H9 (cell line): ENCODE results near the gene CDR2. TPM values are rescaled to one million over a fixed set of nuclear protein-coding genes. Genes with fewer than 3 reads are reported as not detected.

ENCODE experiments used
- DNase-seq: peaks from one replicate; pipeline ENCODE4 v3.0.0-alpha.2; 2017
- H2AFZ ChIP-seq: one replicate; pipeline ENCODE4 v1.6.1; 2013; ENCODE audit warnings: mild to moderate bottlenecking, low read length, control low read depth, moderate library complexity
- H2AK5ac ChIP-seq: 2 replicates; pipeline ENCODE4 v1.6.1; 2013; ENCODE audit warnings: low read length, control low read depth, mixed read lengths; ENCODE audit not compliant: insufficient read length
- H2BK120ac ChIP-seq: one replicate; pipeline ENCODE4 v1.6.1; 2013; ENCODE audit warnings: low read depth, mild to moderate bottlenecking, low read length, control low read depth, inconsistent platforms; ENCODE audit not compliant: poor library complexity, severe bottlenecking
- H2BK12ac ChIP-seq: 2 replicates; pipeline ENCODE4 v1.6.1; 2013; ENCODE audit warnings: low read length, control low read depth, mixed read lengths, low read depth; ENCODE audit not compliant: insufficient read length
- H2BK15ac ChIP-seq: 2 replicates; pipeline ENCODE4 v1.6.1; 2013; ENCODE audit warnings: low read depth, low read length, control low read depth
- H2BK20ac ChIP-seq: one replicate; pipeline ENCODE4 v1.6.1; 2013; ENCODE audit warnings: low read depth, mild to moderate bottlenecking, low read length, control low read depth, inconsistent platforms; ENCODE audit not compliant: poor library complexity, severe bottlenecking
- H2BK5ac ChIP-seq: 2 replicates; pipeline ENCODE4 v1.6.1; 2013; ENCODE audit warnings: low read length, control low read depth, mixed read lengths; ENCODE audit not compliant: insufficient read length
- H3K14ac ChIP-seq: 2 replicates; pipeline ENCODE4 v1.6.1; 2013; ENCODE audit warnings: low read length, control low read depth; ENCODE audit not compliant: insufficient read depth
- H3K18ac ChIP-seq: 2 replicates; pipeline ENCODE4 v1.6.1; 2013; ENCODE audit warnings: low read depth, mild to moderate bottlenecking, mixed read lengths, low read length, control low read depth; ENCODE audit not compliant: insufficient read length
- H3K23ac ChIP-seq: 2 replicates; pipeline ENCODE4 v1.6.1; 2013; ENCODE audit warnings: low read length, control low read depth, mixed read lengths, low read depth; ENCODE audit not compliant: insufficient read length
- H3K23me2 ChIP-seq: 2 replicates; pipeline ENCODE4 v1.6.1; 2013; ENCODE audit warnings: low read depth, mild to moderate bottlenecking, mixed read lengths, low read length, control low read depth; ENCODE audit not compliant: insufficient read length, poor library complexity, severe bottlenecking
- H3K27ac ChIP-seq: 2 replicates; pipeline ENCODE4 v1.5.1; 2013; ENCODE audit warnings: low read length, control low read depth, mixed read lengths, low read depth; ENCODE audit not compliant: insufficient read length
- H3K27me3 ChIP-seq: 2 replicates; pipeline ENCODE4 v1.6.1; 2013; ENCODE audit warnings: low read length, control low read depth, inconsistent platforms; ENCODE audit not compliant: insufficient read depth
- H3K4ac ChIP-seq: 2 replicates; pipeline ENCODE4 v1.6.1; 2013; ENCODE audit warnings: low read depth, mild to moderate bottlenecking, control low read depth, inconsistent platforms, low read length, moderate library complexity
- H3K4me1 ChIP-seq: 2 replicates; pipeline ENCODE4 v1.6.1; 2013; ENCODE audit warnings: low read length, control low read depth, inconsistent platforms; ENCODE audit not compliant: insufficient read depth
- H3K4me2 ChIP-seq: 2 replicates; pipeline ENCODE4 v1.6.1; 2013; ENCODE audit warnings: low read length, control low read depth, mixed read lengths; ENCODE audit not compliant: insufficient read length, insufficient read depth
- H3K56ac ChIP-seq: 2 replicates; pipeline ENCODE4 v1.6.1; 2013; ENCODE audit warnings: low read depth, mild to moderate bottlenecking, mixed read lengths, low read length, control low read depth; ENCODE audit not compliant: insufficient read length
- H3K79me1 ChIP-seq: 2 replicates; pipeline ENCODE4 v1.6.1; 2013; ENCODE audit warnings: low read depth, mild to moderate bottlenecking, moderate library complexity, low read length, control low read depth, inconsistent platforms; ENCODE audit not compliant: insufficient read depth, poor library complexity, severe bottlenecking
- H3K79me2 ChIP-seq: 2 replicates; pipeline ENCODE4 v1.6.1; 2013; ENCODE audit warnings: low read length, control low read depth, inconsistent platforms; ENCODE audit not compliant: insufficient read depth
- H3K9ac ChIP-seq: 2 replicates; pipeline ENCODE4 v1.6.1; 2013; ENCODE audit warnings: low read length, control low read depth, mixed read lengths; ENCODE audit not compliant: insufficient read length; ENCODE audit errors: extremely low read depth
- H3K9me3 ChIP-seq: one replicate; pipeline ENCODE4 v1.6.1; 2013; ENCODE audit warnings: low read depth, low read length, inconsistent platforms; ENCODE audit not compliant: control insufficient read depth
- H3T11ph ChIP-seq: one replicate; pipeline ENCODE4 v1.6.1; 2013; ENCODE audit warnings: mild to moderate bottlenecking, low read length, control low read depth, inconsistent platforms
- H4K20me1 ChIP-seq: one replicate; pipeline ENCODE4 v1.6.1; 2013; ENCODE audit not compliant: control insufficient read depth, insufficient read length, insufficient read depth
- H4K5ac ChIP-seq: 2 replicates; pipeline ENCODE4 v1.6.1; 2013; ENCODE audit warnings: low read depth, mild to moderate bottlenecking, mixed read lengths, low read length, control low read depth; ENCODE audit not compliant: insufficient read length
- H4K8ac ChIP-seq: replicated peaks from 2 replicates; pipeline ENCODE4 v1.6.1; 2013; ENCODE audit warnings: low read length, control low read depth, mixed read lengths, low read depth; ENCODE audit not compliant: insufficient read length
- H4K91ac ChIP-seq: 2 replicates; pipeline ENCODE4 v1.6.1; 2013; ENCODE audit warnings: low read depth, mild to moderate bottlenecking, moderate library complexity, mixed read lengths, low read length, control low read depth; ENCODE audit not compliant: insufficient read length
- H3K27ac Mint-ChIP-seq, 3 experiments: 2 replicates in 2 of 3; 3 replicates in 1 of 3; pipeline ENCODE4 v1.8.0; 2020 to 2021; ENCODE audit warnings: mixed read lengths in 3 of 3, mild to moderate bottlenecking in 1 of 3, moderate library complexity in 1 of 3
- H3K27me3 Mint-ChIP-seq: 2 replicates; pipeline ENCODE4 v1.8.0; 2021; ENCODE audit warnings: low read depth, mild to moderate bottlenecking, moderate library complexity, mixed read lengths
- H3K36me3 Mint-ChIP-seq, 3 experiments: 2 replicates in 2 of 3; 3 replicates in 1 of 3; pipeline ENCODE4 v1.8.0; 2020 to 2021; ENCODE audit warnings: low read depth in 3 of 3, mixed read lengths in 3 of 3; ENCODE audit not compliant: insufficient read depth in 1 of 3
- H3K4me1 Mint-ChIP-seq, 2 experiments: 2 replicates each; pipeline ENCODE4 v1.8.0; 2020; ENCODE audit warnings: mixed read lengths in 2 of 2
- H3K4me3 Mint-ChIP-seq, 2 experiments: 2 replicates in 1 of 2; 3 replicates in 1 of 2; pipeline ENCODE4 v1.8.0; 2020 to 2021; ENCODE audit warnings: mild to moderate bottlenecking in 2 of 2, mixed read lengths in 2 of 2, moderate library complexity in 1 of 2
- H3K9me3 Mint-ChIP-seq, 2 experiments: 2 replicates in 1 of 2; 3 replicates in 1 of 2; pipeline ENCODE4 v1.8.0; 2020; ENCODE audit warnings: mild to moderate bottlenecking in 2 of 2, mixed read lengths in 2 of 2, moderate library complexity in 1 of 2
- CTCF ChIP-seq: fragments of 200-600 bp; sonication (generic); conservative IDR thresholded peaks from 3 replicates; pipeline ENCODE4 v1.8.0; 2021; ENCODE audit warnings: antibody characterized with exemption, mild to moderate bottlenecking
- WGBS: extraction: QIAGEN DNeasy Blood & Tissue Kit; methylation state at CpG from one replicate; pipeline ENCODE4 v1.1.7; 2013; ENCODE audit warnings: missing lambda C conversion rate, low lambda C conversion rate, mixed read lengths; ENCODE audit not compliant: insufficient read length; ENCODE audit errors: extremely low coverage; 5-methylcytosine and 5-hydroxymethylcytosine counted together
- total RNA-seq: library from RNA; stranded (reverse); gene quantifications from 2 replicates; pipeline ENCODE4 v1.2.1, GENCODE V29; 2021

CDR2 gene
- total RNA-seq, 1 experiment from 2014 or later = 33.4 TPM

GRCh38 chr16:22308824-22309520 lies 65.4 kb downstream of the CDR2 start:
- Mint-ChIP-seq H3K36me3 (peaks cover 23 to 82% (median 71%) of the 10 kb centered on the region in 3 experiments), H3K4me1 (peaks cover 0 to 6% of the 10 kb centered on the region in 2 experiments; a peak in 2 of 4 replicates)

More at GRCh38 chr16:22308824-22309520, 65.4 kb downstream of the CDR2 start:
- H3K79me2 ChIP-seq = peaks cover 2% of the 10 kb centered on the region; the same call in 1 of the 2 replicates
- no peak overlapping the region for H2BK120ac ChIP-seq
- H2BK12ac ChIP-seq = no peak overlapping the region
- H3K23me2 ChIP-seq = no peaks in the 10 kb centered on the region
- H3K14ac ChIP-seq = no peak overlapping the region
- no peak overlapping the region for H3K27ac ChIP-seq
- no peak overlapping the region for H4K5ac ChIP-seq
- no peaks in the 10 kb centered on the region; a peak in 1 of 5 replicates for H3K9me3 Mint-ChIP-seq
- H2AFZ ChIP-seq = no peak overlapping the region
- peaks cover 3% of the 10 kb centered on the region for H4K20me1 ChIP-seq
- no peak overlapping the region for H4K91ac ChIP-seq
- H3K4ac ChIP-seq = no peak overlapping the region
- TF ChIP-seq CTCF = no peak
- H3K27me3 Mint-ChIP-seq = no peaks in the 10 kb centered on the region
- no peak overlapping the region for H3K4me2 ChIP-seq
- H3K4me1 ChIP-seq = no peaks in the 10 kb centered on the region
- H3K79me1 ChIP-seq = no peaks in the 10 kb centered on the region
- no peak overlapping the region for H2BK5ac ChIP-seq
- no peak overlapping the region for H2AK5ac ChIP-seq
- no peaks in the 10 kb centered on the region for H3K9me3 ChIP-seq
- no peak overlapping the region for H2BK20ac ChIP-seq
- no peak overlapping the region for H3K18ac ChIP-seq
- DNase-seq = no peak
- H3K23ac ChIP-seq = no peak overlapping the region
- H3K56ac ChIP-seq = no peak overlapping the region
- H3T11ph ChIP-seq = no peak overlapping the region
- H2BK15ac ChIP-seq = no peak overlapping the region; the same call in 1 of the 2 replicates
- WGBS = no CpG with 5 or more reads among the region's 24 CpGs
- no peak overlapping the region for H3K4me3 Mint-ChIP-seq
- no peak overlapping the region for H4K8ac ChIP-seq
- no peak overlapping the region for H3K27ac Mint-ChIP-seq
- H3K27me3 ChIP-seq = no peaks in the 10 kb centered on the region
- no peak overlapping the region for H3K9ac ChIP-seq
